Heart right ventricle (tissue), 16 donors: Measurements from ENCODE around the gene ATP2B2. TPM values are rescaled to one million over a fixed set of nuclear protein-coding genes. Genes with fewer than 3 reads are reported as not detected.

Source experiments
- ATAC-seq, 8 donors: fragments of 200-7000 bp; cut with Tn5 transposase; one replicate each; pipeline ENCODE4 v1.9.1; 2020; ENCODE audit warnings: mild to moderate bottlenecking in 8 of 8, moderate library complexity in 8 of 8, moderate number of reproducible peaks in 1 of 8
- DNase-seq, 2 donors: peaks; one replicate each; pipeline ENCODE4 v3.0.0-alpha.2; 2020
- H3K27ac ChIP-seq, 10 donors: fragments of 200-600 bp; sonication (generic) in 2 of 10; one replicate each; pipeline versions ENCODE4 v1.5.0 to v1.8.0; 2020 to 2022; ENCODE audit warnings: mild to moderate bottlenecking in 3 of 10
- H3K27me3 ChIP-seq, 7 donors: fragments of 200-600 bp; one replicate each; pipeline ENCODE4 v1.8.0; 2021 to 2022; ENCODE audit warnings: mild to moderate bottlenecking in 2 of 7
- H3K36me3 ChIP-seq, 9 donors: fragments of 200-600 bp; sonication (generic) in 1 of 9; one replicate each; pipeline versions ENCODE4 v1.5.0 to v1.8.0; 2020 to 2022; ENCODE audit warnings: mild to moderate bottlenecking in 2 of 9
- H3K4me1 ChIP-seq, 9 donors: fragments of 200-600 bp; sonication (generic) in 1 of 9; one replicate each; pipeline versions ENCODE4 v1.5.0 to v1.8.0; 2020 to 2022; ENCODE audit warnings: mild to moderate bottlenecking in 4 of 9
- H3K4me3 ChIP-seq, 10 donors: fragments of 200-600 bp; sonication (generic) in 2 of 10; one replicate each; pipeline versions ENCODE4 v1.5.0 to v1.8.0; 2020 to 2022; ENCODE audit warnings: mild to moderate bottlenecking in 7 of 10, moderate library complexity in 2 of 10
- H3K9me3 ChIP-seq, 11 donors: fragments of 200-600 bp in 10 of 11; sonication (generic) in 2 of 11; one replicate each; pipeline versions ENCODE4 v1.5.0 to v1.8.0; 2013 to 2022; ENCODE audit warnings: mild to moderate bottlenecking in 2 of 11, control low read depth in 1 of 11, moderate library complexity in 1 of 11
- CTCF ChIP-seq, 9 donors: fragments of 200-600 bp; sonication (generic) in 2 of 9; IDR thresholded peaks; one replicate each; pipeline versions ENCODE4 v1.5.0 to v1.8.0; 2021 to 2022; ENCODE audit warnings: antibody characterized with exemption in 9 of 9, mild to moderate bottlenecking in 5 of 9, moderate library complexity in 1 of 9
- WGBS, 2 donors: extraction: QIAGEN DNeasy Blood & Tissue Kit; methylation state at CpG; one replicate each; pipeline ENCODE4 v1.1.7; 2013; ENCODE audit warnings: inconsistent platforms in 1 of 2; 5-methylcytosine and 5-hydroxymethylcytosine counted together
- intact Hi-C, 10 donors: fragments of 100-400 bp; cut with DNase I; formaldehyde crosslinking; loops; one replicate each; pipeline versions ENCODE4 v1.11.1 to v1.14.2; 2022
- polyA plus RNA-seq, 2 donors: library from polyadenylated mRNA; stranded (reverse); fragments of 200-250 nt; gene quantifications; one replicate each; pipeline ENCODE4 v1.2.3, GENCODE V29; 2013
- total RNA-seq, 10 donors: library from RNA; stranded (reverse); fragmentation: NEBNext Ultra II Directional in 3 of 10; extraction: Animal tissue kit (Norgen Biotek cat#: 25700) in 3 of 10; gene quantifications; one replicate each; pipeline versions ENCODE4 v1.2.1 to v1.2.4, GENCODE V29; 2021 to 2023
- donor health status: Arrhythmogenic right ventricular cardiomyopathy.
- donor health status: ischemic (EF 13 %, LVEDD 7.1; RV severe dilation, severe dysfunction).
- donor health status: healthy with polysubstance abuse.
- donor health status: DM: no; HTN: yes; CAD: no.
- donor health status: DM: no; HTN: no; CAD: no.
- donor health status: ischemic (EF 25% LVEDD 6.9; RV normal size, moderate dysfunction).
- donor health status: ischemic (EF 25% LVEDD 5.7; RV mildly dilated, moderate dysfunction).
- donor health status: healthy.
- donor health status: DM: yes; HTN: yes; CAD: no.
- donor health status: Ischemic cardiomyopathy.
- donor health status: ischemic (EF 35%, LVEDD 5.7; RV mildly dilated, moderate dysfunction).
- donor health status: nonischemic (EF 11% LVEDD 7.7; RV severe dilation, severe dysfunction).
- donor health status: DM: yes; HTN: yes; CAD: no.
- donor health status: PGD.
- donor health status: ischemic (EF 29% LVEDD 5.4; RV normal size, mild dysfunction).
- donor health status: nonischemic (EF 23%, LVEDD 6.1; RV moderate dilation, normal function).

The ATP2B2 gene
- total and polyA plus RNA-seq, 12 donors = under 0.01 to 0.30 (median 0.11) TPM; not detected in 4

- H3K4me3 ChIP-seq = no peak overlapping the region
- WGBS, 2 donors = 93 to 96% methylated on average over 3 of the region's 3 CpGs
- H3K27ac ChIP-seq = no peak overlapping the region
- H3K27me3 ChIP-seq = no peaks in the 10 kb centered on the region
- DNase-seq (no peak), ATAC-seq (no peak)
- TF ChIP-seq CTCF (IDR thresholded peaks at IDR 0.05) = no peak
- H3K9me3 ChIP-seq = no peaks in the 10 kb centered on the region
- intact Hi-C loops = no loop called here
- peaks cover 0 to 62% (median 21%) of the 10 kb centered on the region in 9 donors for H3K36me3 ChIP-seq
- H3K4me1 ChIP-seq = peaks cover 0 to 29% (median 20%) of the 10 kb centered on the region in 9 donors
These were observed 187.4 kb downstream of the ATP2B2 start for GRCh38 chr3:10317961-10318350.

- Histone ChIP-seq H3K27ac (no peak overlapping the region), H3K4me3 (no peak overlapping the region), H3K36me3 (peaks cover 0 to 67% (median 26%) of the 10 kb centered on the region in 9 donors), H3K4me1 (peaks cover 0 to 33% (median 25%) of the 10 kb centered on the region in 9 donors), H3K9me3 (no peaks in the 10 kb centered on the region), H3K27me3 (no peaks in the 10 kb centered on the region)
- no peak for DNase-seq
- ATAC-seq = no peak
- no peak for TF ChIP-seq CTCF (IDR thresholded peaks at IDR 0.05)
- intact Hi-C loops = no loop called here
- WGBS, 2 donors = 90 to 93% methylated on average over 4 of the region's 4 CpGs
These were observed 187.9 kb downstream of the ATP2B2 start for GRCh38 chr3:10317311-10317960.

- DNase-seq (no peak), ATAC-seq (no peak)
- 93 to 96% methylated on average over 4 of the region's 4 CpGs for WGBS, 2 donors
- Histone ChIP-seq H3K27ac (no peak overlapping the region), H3K36me3 (peaks cover 0 to 83% (median 31%) of the 10 kb centered on the region in 9 donors), H3K4me3 (no peak overlapping the region), H3K4me1 (peaks cover 0 to 33% (median 20%) of the 10 kb centered on the region in 9 donors), H3K27me3 (no peaks in the 10 kb centered on the region), H3K9me3 (no peaks in the 10 kb centered on the region)
- intact Hi-C loops = no loop called here
- TF ChIP-seq CTCF (IDR thresholded peaks at IDR 0.05) = no peak
These were observed 189.5 kb downstream of the ATP2B2 start for GRCh38 chr3:10315771-10316344.

DNA sequence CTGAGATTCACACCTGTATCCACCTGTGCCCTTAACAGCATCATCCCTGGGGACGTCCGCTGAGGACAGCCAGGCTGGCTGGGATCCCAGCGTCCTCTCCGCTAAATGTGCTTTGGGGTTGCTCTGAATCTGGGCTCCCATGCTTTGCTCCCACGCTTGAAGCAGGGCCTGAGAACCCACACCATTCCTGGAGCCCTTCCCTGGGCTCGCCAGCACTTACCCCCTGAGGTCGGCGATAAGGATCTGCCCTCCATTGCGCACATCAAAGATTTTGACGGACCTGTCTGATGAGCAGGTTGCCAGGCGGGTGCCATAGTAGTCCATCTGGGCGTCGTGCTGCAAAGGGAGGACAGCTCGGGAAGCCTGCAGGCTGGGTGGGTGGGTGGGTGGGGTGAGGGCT is 190.3 kb downstream of the ATP2B2 start:
- no peaks in the 10 kb centered on the region for H3K27me3 ChIP-seq
- no peak for DNase-seq
- no peak overlapping the region for H3K4me3 ChIP-seq
- ATAC-seq = no peak
- WGBS, 2 donors = 94 to 96% methylated on average over 14 of the region's 14 CpGs
- no peaks in the 10 kb centered on the region for H3K9me3 ChIP-seq
- no peak for TF ChIP-seq CTCF (IDR thresholded peaks at IDR 0.05)
- no peak overlapping the region for H3K27ac ChIP-seq
- peaks cover 0 to 91% (median 37%) of the 10 kb centered on the region in 9 donors for H3K36me3 ChIP-seq
- intact Hi-C loops = no loop called here
- H3K4me1 ChIP-seq = peaks cover 0 to 33% (median 17%) of the 10 kb centered on the region in 9 donors
